Renal cortical epithelial cell (primary cell): ENCODE measurements around the gene CMYA5. TPM values are rescaled to one million over a fixed set of nuclear protein-coding genes. Genes with fewer than 3 reads are reported as not detected.
A peak's percentile ranks its signal among the peaks of the same experiment; 100 is the strongest.

Experiments
- DNase-seq: peaks from one replicate; pipeline ENCODE4 v3.0.0-alpha.2; 2011; ENCODE audit warnings: low read depth
- total RNA-seq: library from RNA; depleted of rRNA; stranded (reverse); fragments of >200 nt; gene quantifications from 2 replicates; pipeline ENCODE4 v1.2.3, GENCODE V29; 2014

CMYA5 gene
- total RNA-seq, 1 donor from 2014 or later, result 2.8 TPM

DNA sequence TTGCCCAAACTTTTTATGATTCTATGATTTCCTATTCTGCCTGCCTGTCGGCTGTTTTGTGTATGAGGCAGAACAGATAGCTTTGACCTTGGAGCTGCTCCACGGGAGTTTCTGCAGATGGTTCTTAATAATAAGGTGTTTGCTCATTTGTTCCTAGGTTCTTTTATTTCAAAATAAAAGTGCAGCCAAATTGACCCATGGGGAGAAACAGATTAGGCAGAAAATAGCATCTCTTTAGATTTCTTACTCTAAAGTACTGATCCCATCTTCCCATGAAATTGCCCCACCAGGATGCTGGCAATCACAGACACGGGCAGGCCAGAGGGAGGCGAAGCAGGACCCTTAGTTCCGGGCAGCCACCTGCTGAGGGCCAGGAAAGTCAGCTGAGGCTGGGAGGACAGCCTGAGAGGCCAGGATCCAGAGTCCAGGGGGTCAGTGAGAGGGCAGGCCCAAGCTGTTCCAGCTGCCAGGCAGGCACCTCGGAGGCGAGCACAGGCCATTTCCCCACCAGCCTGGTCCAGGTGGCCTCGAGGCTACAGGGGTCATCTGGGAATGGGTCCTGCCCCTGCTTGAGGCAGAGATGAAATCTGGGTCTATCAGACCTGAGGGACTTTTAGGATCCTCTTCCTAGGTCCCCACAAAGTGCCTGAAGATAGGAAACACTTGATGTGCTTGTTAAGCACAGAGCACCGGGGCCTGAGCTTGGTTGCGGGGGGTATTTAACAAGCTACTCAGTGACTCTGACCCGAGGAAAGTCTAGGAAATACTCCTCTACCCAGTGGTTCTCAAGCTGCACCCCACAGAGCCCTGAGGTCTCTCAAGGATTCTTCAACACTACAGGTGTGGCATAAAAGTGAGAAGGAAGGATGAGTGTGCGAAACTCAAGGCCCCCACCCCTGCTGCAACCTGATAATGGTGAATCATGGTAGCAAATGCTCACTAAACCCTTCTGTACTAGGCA, 145.4 kb downstream of the CMYA5 start:
- DNase-seq, result no peak

GRCh38 chr5:79837761-79838551, 148.3 kb downstream of the CMYA5 start:
- DNase-seq, result no peak

DNA sequence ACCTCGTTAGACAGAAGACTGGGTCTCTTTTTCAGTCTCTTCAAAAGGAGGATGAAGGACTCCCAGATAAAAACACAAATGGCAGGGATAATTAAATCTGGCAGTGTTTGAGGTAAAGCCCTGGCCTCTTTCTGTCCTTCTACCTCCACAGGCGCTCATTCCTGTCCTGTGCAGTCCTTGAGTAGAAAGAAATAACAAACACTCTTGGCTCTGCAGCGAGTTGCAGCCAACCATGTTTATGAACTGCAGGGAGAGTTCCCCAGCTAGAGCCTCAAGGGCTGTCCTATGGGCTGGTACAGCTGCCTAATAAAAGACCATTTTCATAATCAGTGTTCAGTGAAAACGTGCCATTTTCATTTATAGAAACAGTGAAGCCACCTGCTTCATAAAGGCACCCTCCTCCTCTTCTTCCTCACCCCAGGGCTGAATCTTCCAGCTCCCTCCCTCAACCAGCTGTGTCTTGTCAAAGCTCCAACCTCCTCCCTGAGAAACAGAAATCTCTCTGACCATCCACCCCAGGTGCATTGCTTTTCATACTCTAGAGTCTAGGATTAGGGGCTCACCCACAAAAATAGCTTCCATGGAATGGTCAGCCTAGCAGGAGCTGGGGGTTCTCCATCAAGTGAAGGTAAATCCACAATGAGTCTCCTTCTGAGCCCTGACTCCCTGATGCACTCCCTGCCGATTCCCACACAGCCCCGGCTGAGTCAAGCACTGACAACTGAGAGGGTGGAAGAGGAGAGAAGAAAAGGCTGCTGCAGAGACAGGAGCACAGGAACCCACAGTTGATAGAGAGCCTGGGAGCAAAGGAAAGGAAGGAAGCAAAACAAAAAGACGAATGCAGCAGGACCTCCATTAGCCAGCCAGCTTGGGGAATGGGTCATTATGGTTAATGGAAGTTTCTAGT, 150.7 kb downstream of the CMYA5 start:
- DNase-seq, result no peak

GRCh38 chr5:79841172-79841571, 151.5 kb downstream of the CMYA5 start:
- no peak for DNase-seq

DNA sequence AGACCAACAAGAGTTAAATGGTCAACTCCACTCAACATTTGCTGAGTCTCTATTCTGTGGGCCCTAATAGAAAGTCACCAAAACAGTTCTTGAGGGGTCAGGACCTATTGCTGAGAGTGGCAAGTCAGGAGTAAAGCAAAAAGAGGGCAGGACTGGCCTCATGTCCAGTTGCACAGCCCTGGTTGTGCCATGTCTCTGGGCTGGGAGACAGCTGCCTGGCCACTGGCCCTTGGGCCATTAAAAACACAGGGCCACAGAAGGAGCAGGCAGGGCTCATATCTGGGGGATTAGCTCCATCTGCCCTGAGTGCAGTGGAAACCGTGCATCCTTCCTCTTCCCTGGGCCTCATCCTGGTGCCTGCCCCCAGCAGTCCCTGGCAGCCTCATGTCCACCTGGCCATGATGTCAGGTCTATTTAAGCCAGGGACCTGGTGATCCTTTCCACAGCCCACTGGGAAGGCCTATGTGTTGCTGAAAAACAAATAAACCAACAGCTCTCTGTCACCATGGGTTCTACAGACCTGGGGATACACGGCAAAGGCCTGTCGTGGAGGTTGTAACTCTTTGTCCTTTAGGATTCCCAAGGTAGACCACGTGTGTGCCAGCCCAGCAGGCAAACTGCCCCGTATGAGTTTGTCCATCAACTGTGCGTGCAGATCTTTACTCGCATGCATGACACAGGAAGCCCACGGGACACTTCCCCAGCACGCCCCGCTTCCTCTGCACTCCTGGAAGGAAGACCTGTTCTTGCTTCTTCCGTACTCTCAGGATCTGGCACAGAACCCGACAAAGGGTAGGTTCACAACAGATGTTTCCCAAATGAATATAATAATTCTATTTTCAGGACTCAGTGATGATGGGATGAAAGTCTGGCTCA, 152.6 kb downstream of the CMYA5 start:
- DNase-seq, result no peak

DNA sequence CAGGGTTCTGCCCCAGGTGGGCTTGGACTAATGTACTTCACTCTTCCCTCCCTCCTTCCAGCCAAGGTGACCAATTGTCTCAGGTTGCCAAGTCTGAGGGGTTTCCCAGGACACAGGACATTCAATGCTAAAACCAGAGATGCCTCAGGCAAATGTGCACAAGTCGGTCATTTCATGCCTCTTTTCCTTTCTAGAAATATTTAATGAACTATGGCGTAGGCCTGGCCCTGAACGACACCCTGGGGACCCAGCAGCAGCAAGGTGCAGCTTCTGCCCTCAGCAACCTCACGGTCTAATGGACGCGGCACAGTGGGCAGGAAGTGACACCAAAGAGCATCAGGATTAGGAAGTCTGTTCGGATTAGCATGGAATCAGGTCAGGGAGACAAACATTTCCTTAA, 153.4 kb downstream of the CMYA5 start:
- DNase-seq, result no peak

DNA sequence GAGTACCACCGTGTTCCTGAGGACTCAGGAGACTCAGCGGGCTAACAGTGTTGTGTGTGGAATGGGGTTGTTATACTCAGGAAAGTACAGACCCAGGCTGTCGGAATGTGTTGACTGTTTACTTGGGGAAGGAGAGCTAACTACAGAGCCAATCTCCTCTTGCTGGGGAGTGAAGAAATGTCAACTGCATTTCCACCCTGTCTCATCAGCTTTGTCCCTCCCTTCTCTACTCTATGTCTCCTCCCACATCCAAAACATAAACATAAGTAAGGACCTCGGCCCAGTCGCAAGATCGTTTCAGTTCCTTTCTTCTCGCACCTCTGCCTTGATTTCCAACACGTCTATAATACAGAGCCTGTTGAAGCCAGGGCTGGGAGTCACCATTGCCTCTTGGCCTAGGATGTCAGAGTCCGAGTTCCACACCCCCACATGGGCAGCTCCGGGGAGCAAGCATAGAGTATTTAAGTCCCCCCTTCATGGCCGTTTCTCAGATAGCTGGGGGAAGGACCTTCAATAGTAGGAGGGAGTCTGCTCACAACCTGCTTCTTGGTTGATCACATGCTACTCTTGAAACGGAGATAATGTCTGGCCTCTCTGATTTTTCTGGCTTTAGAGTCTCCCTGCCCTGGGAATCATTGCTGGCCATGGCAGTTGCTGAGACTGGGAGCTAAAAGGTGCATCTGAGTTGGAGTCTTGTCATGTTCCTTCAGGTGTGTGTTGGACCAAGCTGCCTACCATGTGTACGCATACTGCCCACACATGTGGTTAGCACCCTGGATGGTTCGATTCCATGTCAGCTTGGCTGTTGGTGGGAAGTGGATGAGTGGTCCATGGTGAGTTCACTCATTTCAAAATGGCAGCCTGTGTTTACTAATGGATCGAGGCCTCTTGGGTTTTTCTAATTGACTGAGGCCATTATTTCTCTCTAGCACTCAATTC, 154.1 kb downstream of the CMYA5 start:
- DNase-seq, result no peak

- DNase-seq, result no peak
Observed at GRCh38 chr5:79844571-79844970, 154.9 kb downstream of the CMYA5 start.

DNA sequence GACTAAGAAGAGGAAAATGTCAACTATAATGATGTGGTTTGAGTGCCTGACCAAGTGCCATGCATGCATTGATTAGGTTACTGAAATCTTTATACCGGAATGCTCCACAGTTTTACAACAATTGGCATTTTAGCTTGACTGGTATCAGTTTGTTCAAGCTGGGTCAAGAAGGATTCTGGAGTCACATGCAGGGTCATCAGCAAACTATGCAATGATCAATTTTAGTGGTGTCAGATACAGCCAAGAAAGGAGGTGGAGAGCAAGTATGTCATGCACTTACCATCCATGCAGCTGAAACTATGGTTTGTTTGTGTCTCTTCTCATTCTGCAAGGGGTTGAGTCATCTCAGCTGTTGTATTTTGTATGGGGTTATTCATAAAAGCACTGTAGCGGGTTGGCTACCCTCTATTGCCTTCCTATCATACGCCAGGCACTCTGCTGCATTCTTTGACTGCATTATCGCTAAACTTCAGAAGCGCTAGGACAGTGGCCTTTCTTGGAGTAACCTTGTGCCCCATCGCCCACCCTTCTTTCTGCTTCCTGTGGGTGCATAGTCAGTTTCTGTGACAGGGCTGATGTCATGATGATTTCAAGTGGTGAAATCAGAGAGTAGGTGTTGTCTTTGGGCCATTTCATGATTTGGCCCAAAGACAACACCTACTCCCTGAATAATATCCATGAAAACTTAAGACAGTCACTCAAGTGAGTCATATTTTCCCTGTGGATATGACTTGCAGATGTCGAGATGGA, 156.0 kb downstream of the CMYA5 start:
- DNase-seq, result peak; percentile 26

- no peak for DNase-seq
Observed at GRCh38 chr5:79846198-79846521, 156.5 kb downstream of the CMYA5 start.

DNA sequence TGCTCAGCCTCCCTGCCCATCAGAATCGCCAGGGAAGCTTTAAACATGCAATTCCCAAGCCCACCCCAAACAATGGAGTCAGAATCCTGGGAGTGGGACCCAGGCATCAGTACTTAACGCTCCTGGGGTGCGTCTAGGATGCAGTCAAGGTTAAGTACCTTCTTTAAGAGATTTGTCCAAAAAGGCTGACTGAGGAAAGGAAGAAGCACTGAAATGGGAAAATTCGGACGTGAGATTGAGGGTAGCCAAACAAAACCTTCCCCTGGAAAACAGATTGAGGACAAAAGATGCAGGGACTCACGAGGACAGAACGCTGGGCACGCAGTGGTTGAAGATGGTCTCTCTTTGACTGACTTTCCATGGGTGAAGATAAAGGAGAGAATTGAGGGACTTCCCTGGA, 157.9 kb downstream of the CMYA5 start:
- no peak for DNase-seq

GRCh38 chr5:79849061-79849460, 159.4 kb downstream of the CMYA5 start:
- DNase-seq, result no peak

Other genes starting within 250 kb of the CMYA5 start
- 10.6 and 26.2 TPM in 2 replicates for gene HOMER1, start 175.7 kb upstream of the CMYA5 start, total RNA-seq
- gene TENT2, start 77.4 kb upstream of the CMYA5 start, total RNA-seq, result 42.2 and 55.1 TPM in 2 replicates